H1 (cell line): Measurements from ENCODE around the gene KLF2. TPM values are rescaled to one million over a fixed set of nuclear protein-coding genes. Genes with fewer than 3 reads are reported as not detected.

Experiments used
- CTCF ChIA-PET: fragments of 300-600 bp; sonication (Branson Sonifier 250); formaldehyde crosslinking; loops from one replicate; lab custom pipeline; 2021; ENCODE audit not compliant: partially characterized antibody; lab: Charles Lee
- POLR2A ChIA-PET: fragments of 300-600 bp; sonication (Branson Sonifier 250); formaldehyde crosslinking; loops from one replicate; lab custom pipeline; 2021; ENCODE audit warnings: inconsistent platforms; ENCODE audit not compliant: partially characterized antibody; lab: Charles Lee
- DNase-seq, 2 experiments: peaks; one replicate each; pipeline versions ENCODE4 v3.0.0 to v3.0.0-alpha.2; 2010 to 2022; ENCODE audit warnings: low spot score in 2 of 2, low read depth in 1 of 2, mixed read lengths in 1 of 2
- FAIRE-seq: peaks from 2 replicates; lab custom pipeline; 2011; peaks lifted over from hg19 to GRCh38; lab: Jason Lieb, UNC
- H2AFZ ChIP-seq: 2 replicates; pipeline ENCODE4 v1.8.1; 2012; ENCODE audit warnings: low read length, inconsistent platforms
- H2AK5ac ChIP-seq: 2 replicates; pipeline ENCODE4 v1.6.1; 2013; ENCODE audit warnings: low read depth, low read length
- H2BK120ac ChIP-seq: replicated peaks from 2 replicates; pipeline ENCODE3; 2013; ENCODE audit warnings: low read depth, low read length, inconsistent platforms
- H2BK12ac ChIP-seq: 2 replicates; pipeline ENCODE4 v1.6.1; 2013; ENCODE audit warnings: low read depth, low read length
- H2BK15ac ChIP-seq: 2 replicates; pipeline ENCODE4 v1.6.1; 2013; ENCODE audit warnings: low read length
- H2BK20ac ChIP-seq: 2 replicates; pipeline ENCODE4 v1.6.1; 2013; ENCODE audit warnings: low read length
- H2BK5ac ChIP-seq: 2 replicates; pipeline ENCODE4 v1.6.1; 2013; ENCODE audit warnings: low read depth, low read length
- H3K14ac ChIP-seq: 2 replicates; pipeline ENCODE4 v1.6.1; 2013; ENCODE audit warnings: inconsistent platforms; ENCODE audit not compliant: insufficient read length
- H3K18ac ChIP-seq: 2 replicates; pipeline ENCODE4 v1.6.1; 2013; ENCODE audit warnings: low read length; ENCODE audit errors: extremely low read depth
- H3K23ac ChIP-seq: 2 replicates; pipeline ENCODE4 v1.6.1; 2013; ENCODE audit warnings: inconsistent platforms; ENCODE audit not compliant: insufficient read length
- H3K23me2 ChIP-seq: 2 replicates; pipeline ENCODE4 v1.6.1; 2013; ENCODE audit warnings: low read depth, low read length
- H3K27ac ChIP-seq: 2 replicates; pipeline ENCODE4 v1.6.1; 2011; ENCODE audit warnings: low read depth, low read length, inconsistent platforms
- H3K27me3 ChIP-seq, 4 experiments: replicated peaks in 1 of 4; 1 replicate in 1 of 4; 2 replicates in 3 of 4; pipeline versions ENCODE4 v1.6.1 to v1.8.1; 2011 to 2013; ENCODE audit warnings: low read length in 3 of 4, mild to moderate bottlenecking in 3 of 4, inconsistent platforms in 2 of 4, mixed read lengths in 2 of 4, moderate library complexity in 1 of 4; ENCODE audit not compliant: control insufficient read depth in 3 of 4, insufficient read depth in 3 of 4; ENCODE audit errors: extremely low read depth in 1 of 4
- H3K36me3 ChIP-seq, 4 experiments: 2 replicates each; pipeline versions ENCODE4 v1.6.1 to v1.8.1; 2011 to 2013; ENCODE audit warnings: mild to moderate bottlenecking in 4 of 4, low read length in 3 of 4, moderate library complexity in 2 of 4, control low read depth in 1 of 4, inconsistent platforms in 1 of 4; ENCODE audit not compliant: insufficient read depth in 4 of 4, control insufficient read depth in 2 of 4
- H3K4ac ChIP-seq: replicated peaks from 2 replicates; pipeline ENCODE3; 2013; ENCODE audit warnings: low read length, low read depth, mixed read lengths, inconsistent platforms; ENCODE audit not compliant: insufficient read length
- H3K4me1 ChIP-seq, 4 experiments: replicated peaks in 1 of 4; 1 replicate in 1 of 4; 2 replicates in 3 of 4; pipeline versions ENCODE4 v1.6.1 to v1.8.1; 2011 to 2013; ENCODE audit warnings: low read length in 3 of 4, inconsistent platforms in 2 of 4, mixed read lengths in 1 of 4; ENCODE audit not compliant: insufficient read depth in 4 of 4, control insufficient read depth in 3 of 4
- H3K4me2 ChIP-seq, 2 experiments: 2 replicates each; pipeline versions ENCODE4 v1.6.1 to v1.8.1; 2011 to 2013; ENCODE audit warnings: low read depth in 2 of 2, low read length in 2 of 2, control low read depth in 1 of 2, inconsistent platforms in 1 of 2, mild to moderate bottlenecking in 1 of 2; ENCODE audit not compliant: insufficient read depth in 1 of 2
- H3K4me3 ChIP-seq, 4 experiments: fragments of 200-600, 300-600 bp in 1 of 4; sonication (generic), shearing (Covaris generic), sonication (Bioruptor Twin) in 1 of 4; 2 replicates each; pipeline versions ENCODE4 v1.5.1 to v1.8.1; 2011 to 2016; ENCODE audit warnings: low read length in 4 of 4, low read depth in 3 of 4, control low read depth in 2 of 4, inconsistent platforms in 2 of 4, mild to moderate bottlenecking in 2 of 4, mixed read lengths in 1 of 4, moderate library complexity in 1 of 4; ENCODE audit not compliant: insufficient read depth in 2 of 4; ENCODE audit errors: extremely low read depth in 1 of 4
- H3K56ac ChIP-seq: replicated peaks from 2 replicates; pipeline ENCODE3; 2013; ENCODE audit warnings: low read depth, mild to moderate bottlenecking, mixed read lengths, low read length, inconsistent platforms; ENCODE audit not compliant: insufficient read length
- H3K79me1 ChIP-seq: 2 replicates; pipeline ENCODE4 v1.6.1; 2013; ENCODE audit warnings: low read depth, low read length, control low read depth
- H3K79me2 ChIP-seq, 2 experiments: 2 replicates each; pipeline versions ENCODE4 v1.6.1 to v1.8.1; 2012 to 2013; ENCODE audit warnings: low read length in 2 of 2, mild to moderate bottlenecking in 2 of 2, inconsistent platforms in 1 of 2; ENCODE audit not compliant: insufficient read depth in 2 of 2, control insufficient read depth in 1 of 2
- H3K9ac ChIP-seq, 4 experiments: replicated peaks in 1 of 4; 1 replicate in 1 of 4; 2 replicates in 3 of 4; pipeline versions ENCODE4 v1.6.1 to v1.8.1; 2011 to 2013; ENCODE audit warnings: low read depth in 3 of 4, low read length in 3 of 4, control low read depth in 2 of 4, mild to moderate bottlenecking in 2 of 4, moderate library complexity in 2 of 4, inconsistent platforms in 1 of 4; ENCODE audit errors: extremely low read depth in 1 of 4
- H3K9me3 ChIP-seq, 2 experiments: 2 replicates each; pipeline versions ENCODE4 v1.6.1 to v1.8.1; 2012 to 2013; ENCODE audit warnings: mild to moderate bottlenecking in 2 of 2, moderate library complexity in 2 of 2, control low read depth in 1 of 2, inconsistent platforms in 1 of 2, low read depth in 1 of 2, low read length in 1 of 2, mixed read lengths in 1 of 2; ENCODE audit not compliant: insufficient read depth in 2 of 2
- H4K20me1 ChIP-seq, 2 experiments: replicated peaks in 1 of 2; 2 replicates each; pipeline versions ENCODE3 to v1.8.1; 2011 to 2013; ENCODE audit warnings: inconsistent platforms in 2 of 2, low read length in 2 of 2, mild to moderate bottlenecking in 1 of 2; ENCODE audit not compliant: insufficient read depth in 2 of 2, control insufficient read depth in 1 of 2
- H4K5ac ChIP-seq: 2 replicates; pipeline ENCODE4 v1.6.1; 2013; ENCODE audit warnings: low read length, low read depth, mixed read lengths, inconsistent platforms; ENCODE audit not compliant: insufficient read length
- H4K8ac ChIP-seq: 2 replicates; pipeline ENCODE4 v1.8.0; 2013; ENCODE audit warnings: mild to moderate bottlenecking, moderate library complexity, low read length, inconsistent platforms; ENCODE audit not compliant: insufficient read depth; ENCODE audit errors: extremely low read depth
- H4K91ac ChIP-seq: replicated peaks from 2 replicates; pipeline ENCODE3; 2013; ENCODE audit warnings: low read length, mixed read lengths, inconsistent platforms; ENCODE audit not compliant: insufficient read length
- EP300 ChIP-seq, 2 experiments: IDR thresholded peaks; 1 replicate in 1 of 2; 2 replicates in 1 of 2; pipeline ENCODE4 v1.6.1; 2011 to 2012; ENCODE audit warnings: low read depth in 2 of 2, low read length in 2 of 2, mild to moderate bottlenecking in 2 of 2, borderline replicate concordance in 1 of 2, inconsistent platforms in 1 of 2, moderate library complexity in 1 of 2
- EZH2 ChIP-seq: fragments of 200-600 bp; sonication (generic); IDR thresholded peaks from 2 replicates; pipeline ENCODE4 v1.7.1; 2012; ENCODE audit warnings: low read depth, mild to moderate bottlenecking, moderate library complexity, low read length, inconsistent platforms; ENCODE audit not compliant: severe bottlenecking
- MAFK ChIP-seq: IDR thresholded peaks from 2 replicates; pipeline ENCODE4 v1.6.1; 2012; ENCODE audit warnings: low read depth, mild to moderate bottlenecking, improper control_type of control experiment, low read length
- POU5F1 ChIP-seq: IDR thresholded peaks from 2 replicates; pipeline ENCODE4 v1.6.1; 2011; ENCODE audit warnings: low read depth, mild to moderate bottlenecking, low read length, moderate library complexity
- RAD21 ChIP-seq, 2 experiments: IDR thresholded peaks in 1 of 2; conservative IDR thresholded peaks in 1 of 2; 2 replicates each; pipeline ENCODE4 v1.6.1; 2011; ENCODE audit warnings: low read depth in 2 of 2, low read length in 2 of 2, improper control_type of control experiment in 1 of 2, inconsistent platforms in 1 of 2, mild to moderate bottlenecking in 1 of 2, moderate library complexity in 1 of 2
- RFX5 ChIP-seq: IDR thresholded peaks from 2 replicates; pipeline ENCODE4 v1.6.1; 2011; ENCODE audit warnings: low read depth, low read length, improper control_type of control experiment, borderline replicate concordance
- SP1 ChIP-seq: IDR thresholded peaks from 2 replicates; pipeline ENCODE4 v1.6.1; 2011; ENCODE audit warnings: low read depth, low read length
- SUZ12 ChIP-seq: fragments of 200-600 bp; sonication (generic); IDR thresholded peaks from 2 replicates; pipeline ENCODE4 v1.6.1; 2012; ENCODE audit warnings: mild to moderate bottlenecking, inconsistent platforms, low read length, moderate library complexity, mixed read lengths
- TEAD4 ChIP-seq: IDR thresholded peaks from 2 replicates; pipeline ENCODE4 v1.6.1; 2012; ENCODE audit warnings: low read depth, low read length, inconsistent platforms, mixed read lengths
- ZNF274 ChIP-seq: IDR thresholded peaks from 2 replicates; pipeline ENCODE4 v1.7.0; 2012; ENCODE audit warnings: low read length, borderline replicate concordance; ENCODE audit errors: extremely low read depth
- WGBS, 2 experiments: shearing (Covaris generic) in 1 of 2; methylation state at CpG; one replicate each; pipeline versions ENCODE4 v1.1.6 to v1.1.7; 2013 to 2015; ENCODE audit warnings: low lambda C conversion rate in 2 of 2, mixed read lengths in 2 of 2, inconsistent platforms in 1 of 2, low coverage in 1 of 2, missing lambda C conversion rate in 1 of 2; ENCODE audit not compliant: insufficient replicate concordance in 2 of 2, insufficient coverage in 1 of 2, insufficient read length in 1 of 2; ENCODE audit errors: extremely low coverage in 1 of 2, missing lambda C conversion rate in 1 of 2; 5-methylcytosine and 5-hydroxymethylcytosine counted together
- polyA plus RNA-seq, 7 experiments: library from polyadenylated mRNA; depleted of rRNA in 3 of 7; stranded (reverse) in 5 of 7; unstranded in 2 of 7; fragments of >200 nt in 5 of 7; fragments of 200-250 nt in 2 of 7; gene quantifications; 1 replicate in 5 of 7; 2 replicates in 1 of 7; 4 replicates in 1 of 7; pipeline versions ENCODE4 v1.2.1 to v1.2.3, GENCODE V29; 2011 to 2013; ENCODE audit warnings: missing spikeins in 2 of 7, mixed read lengths in 2 of 7
- total RNA-seq: library from RNA; stranded (reverse); fragmentation: NEBNext Ultra II Directional; extraction: Animal tissue kit (Norgen Biotek cat#: 25700); gene quantifications from 2 replicates; pipeline ENCODE4 v1.2.1, GENCODE V29; 2021

Gene KLF2
- total and polyA plus RNA-seq, 2 of the 8 experiments (the other 6 are each of a cell fraction or from before 2014, with no cell fraction given), result 0.19 to 0.33 TPM

DNA sequence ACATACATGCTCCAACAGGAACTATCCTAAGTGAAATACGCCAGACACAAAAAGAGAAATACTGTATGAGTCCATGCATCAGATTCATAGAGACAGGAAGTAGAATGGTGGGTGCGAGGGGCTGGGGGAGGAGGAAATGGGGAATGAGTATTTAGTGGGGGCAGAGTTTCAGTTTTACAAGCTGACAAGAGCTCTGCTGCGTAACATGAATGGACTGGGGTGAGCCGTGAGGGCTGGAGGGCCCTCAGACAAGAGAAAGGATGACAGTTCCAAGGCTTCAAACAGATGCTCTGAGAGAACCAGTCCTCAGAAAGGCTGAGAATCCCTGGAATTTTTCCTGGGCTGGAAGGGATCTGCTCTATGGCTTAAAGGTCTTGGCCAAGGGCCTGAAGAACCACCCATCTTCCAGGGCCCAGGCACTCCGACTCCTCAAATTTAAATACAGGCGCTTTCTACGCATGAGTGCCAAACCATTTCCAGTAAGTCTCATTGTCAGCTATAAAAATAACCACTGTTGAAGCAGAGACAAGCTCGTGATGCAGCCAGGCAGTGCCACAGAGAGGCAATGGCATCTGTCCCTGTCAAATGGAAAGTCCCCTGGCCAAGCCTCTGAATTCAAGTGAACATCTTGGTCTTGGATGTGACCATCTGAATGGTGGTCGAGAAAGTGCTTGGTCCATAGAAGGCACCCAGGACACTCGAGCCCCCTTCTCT lies 17.5 kb downstream of the KLF2 start:
- Histone ChIP-seq H2BK5ac (no peak overlapping the region), H3K36me3 (no peaks in the 10 kb centered on the region), H3K18ac (no peak overlapping the region), H2BK120ac (no peak overlapping the region), H2BK12ac (no peak overlapping the region), H3K56ac (no peak overlapping the region), H3K23ac (no peak overlapping the region), H3K9me3 (no peaks in the 10 kb centered on the region), H4K8ac (no peak overlapping the region), H4K20me1 (no peaks in the 10 kb centered on the region), H2AFZ (no peak overlapping the region), H2BK20ac (no peak overlapping the region), H3K4me2 (no peak overlapping the region), H4K5ac (no peak overlapping the region), H2BK15ac (no peak overlapping the region), H3K23me2 (no peaks in the 10 kb centered on the region), H3K14ac (no peak overlapping the region), H3K79me2 (no peaks in the 10 kb centered on the region), H4K91ac (no peak overlapping the region), H3K9ac (no peak overlapping the region), H2AK5ac (no peak overlapping the region), H3K4me3 (no peak overlapping the region), H3K4me1 (peaks cover 0 to 6% (median 5%) of the 10 kb centered on the region in 4 experiments; a peak in 4 of 7 replicates), H3K4ac (no peak overlapping the region), H3K27me3 (no peaks in the 10 kb centered on the region; a peak in 2 of 7 replicates), H3K79me1 (no peaks in the 10 kb centered on the region), H3K27ac (no peak overlapping the region)
- no peak for FAIRE-seq
- DNase-seq, result no peak
- WGBS, 2 experiments, result 87% methylated on average over 10 of the region's 10 CpGs; no CpG with 5 or more reads in 1 of the 2 experiments
- ChIA-PET POLR2A (interaction anchor here (0.6 to 1.2 kb wide), 3 partner anchors 11 to 135 kb away, joined by 3 read pairs; no protein-coding TSS in a partner anchor), CTCF (interaction anchor here (0.6 to 2.4 kb wide), 6 partner anchors 11 to 95 kb away, joined by 4 to 10 read pairs (median 4); no protein-coding TSS in a partner anchor)
- TF ChIP-seq RFX5, result no peak
- no peak for TF ChIP-seq RAD21 (IDR thresholded peaks at IDR 0.05 in 1 of 2, conservative IDR thresholded peaks at IDR 0.05 in 1 of 2; ENCODE audit: low read depth in 2 of 2, low read length in 2 of 2)
- no peak for TF ChIP-seq MAFK
- TF ChIP-seq TEAD4, result no peak
- no peak for TF ChIP-seq SUZ12
- no peak for TF ChIP-seq EP300 (IDR thresholded peaks at IDR 0.05; ENCODE audit: borderline replicate concordance in 1 of 2, low read depth in 2 of 2, low read length in 2 of 2)
- no peak for TF ChIP-seq SP1
- no peak for TF ChIP-seq POU5F1
- no peak for TF ChIP-seq EZH2
- no peak for TF ChIP-seq ZNF274
